ENCODE results near the gene TRIM14.
"Not testable (repeated sequence)": the region's sequence is repeated elsewhere in the genome, so short reads cannot be mapped to it uniquely, and the experiment has no call there.

TRIM14 gene

DNA sequence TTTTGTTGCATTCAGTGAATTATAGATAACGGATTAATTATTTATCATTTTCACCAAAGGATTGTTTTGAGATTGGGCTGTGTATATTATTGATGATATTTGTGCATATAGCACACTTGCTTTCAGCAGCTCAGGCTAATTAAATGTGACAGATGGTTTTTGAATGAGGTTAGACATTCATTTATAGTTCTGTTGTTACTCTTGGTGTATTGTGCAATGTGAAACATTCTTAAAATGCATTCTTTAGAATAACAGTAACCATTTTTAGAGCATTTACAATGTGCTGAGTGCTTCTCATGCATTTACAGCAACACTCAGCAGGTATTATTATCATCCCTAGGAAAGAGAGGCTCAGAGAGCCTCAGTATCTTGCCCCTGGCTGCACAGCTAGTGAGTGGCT is 38.7 kb downstream of the TRIM14 start:
- no peak for ATAC-seq

DNA sequence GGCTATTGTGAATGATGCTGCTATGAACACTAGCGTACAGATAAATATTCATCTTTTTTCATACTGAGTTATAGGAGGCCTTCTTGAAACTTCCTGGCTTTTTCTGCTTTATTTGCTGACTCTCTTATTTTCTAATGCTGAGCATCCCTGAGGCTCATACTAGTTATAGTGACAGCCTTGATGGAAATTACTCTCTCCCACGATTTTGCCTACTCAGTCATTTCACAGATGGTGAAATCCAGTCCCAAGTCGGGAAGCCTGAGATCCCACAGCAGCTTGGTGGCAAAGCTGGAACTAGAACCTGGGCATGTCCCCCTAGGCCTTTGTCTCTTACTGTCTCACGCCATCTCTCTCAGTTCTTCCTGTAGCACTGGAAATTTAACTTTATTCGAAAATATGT is 40.1 kb downstream of the TRIM14 start:
- no peak for ATAC-seq

DNA sequence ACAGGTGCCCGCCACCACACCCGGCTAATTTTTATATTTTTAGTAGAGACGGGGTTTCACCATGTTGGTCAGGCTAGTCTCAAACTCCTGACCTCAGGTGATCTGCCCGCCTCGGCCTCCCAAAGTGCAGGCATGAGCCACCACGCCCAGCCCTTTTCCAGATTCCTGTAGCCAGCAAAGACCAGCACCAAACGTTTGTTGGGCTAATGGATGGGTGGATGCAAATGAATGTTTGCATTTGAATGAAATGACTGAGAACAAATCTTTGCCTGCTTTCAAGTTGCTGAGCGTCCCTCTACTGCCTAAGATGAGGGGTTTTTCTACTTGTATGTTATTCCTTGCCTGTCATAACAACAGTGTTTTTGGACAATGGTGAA is 42.5 kb downstream of the TRIM14 start:
- not testable (repeated sequence) for ATAC-seq

DNA sequence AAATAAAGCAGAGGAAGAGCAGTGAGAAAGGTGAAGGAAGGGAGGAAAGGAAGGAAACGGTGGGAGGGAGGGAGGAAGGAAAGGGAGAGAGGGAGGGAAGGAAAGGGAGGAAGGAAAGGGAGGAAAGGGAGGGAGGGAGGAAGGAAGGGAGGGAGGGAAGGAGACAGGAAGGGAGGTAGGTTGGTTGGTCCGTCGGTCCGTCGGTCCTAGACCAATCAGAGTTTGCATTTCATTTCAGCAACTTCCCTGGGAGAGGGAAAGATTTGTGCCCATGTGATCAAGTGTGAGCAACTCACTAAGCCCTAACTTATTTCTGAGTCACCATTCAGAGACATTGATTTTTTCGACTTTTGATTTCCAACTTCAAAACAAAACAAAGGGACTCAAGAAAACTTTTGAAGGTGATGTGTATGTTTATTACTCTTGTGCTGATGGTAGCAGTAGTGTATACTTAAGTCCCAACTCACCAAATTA is 43.7 kb downstream of the TRIM14 start:
- peak; percentile 73 to 77 for ATAC-seq

DNA sequence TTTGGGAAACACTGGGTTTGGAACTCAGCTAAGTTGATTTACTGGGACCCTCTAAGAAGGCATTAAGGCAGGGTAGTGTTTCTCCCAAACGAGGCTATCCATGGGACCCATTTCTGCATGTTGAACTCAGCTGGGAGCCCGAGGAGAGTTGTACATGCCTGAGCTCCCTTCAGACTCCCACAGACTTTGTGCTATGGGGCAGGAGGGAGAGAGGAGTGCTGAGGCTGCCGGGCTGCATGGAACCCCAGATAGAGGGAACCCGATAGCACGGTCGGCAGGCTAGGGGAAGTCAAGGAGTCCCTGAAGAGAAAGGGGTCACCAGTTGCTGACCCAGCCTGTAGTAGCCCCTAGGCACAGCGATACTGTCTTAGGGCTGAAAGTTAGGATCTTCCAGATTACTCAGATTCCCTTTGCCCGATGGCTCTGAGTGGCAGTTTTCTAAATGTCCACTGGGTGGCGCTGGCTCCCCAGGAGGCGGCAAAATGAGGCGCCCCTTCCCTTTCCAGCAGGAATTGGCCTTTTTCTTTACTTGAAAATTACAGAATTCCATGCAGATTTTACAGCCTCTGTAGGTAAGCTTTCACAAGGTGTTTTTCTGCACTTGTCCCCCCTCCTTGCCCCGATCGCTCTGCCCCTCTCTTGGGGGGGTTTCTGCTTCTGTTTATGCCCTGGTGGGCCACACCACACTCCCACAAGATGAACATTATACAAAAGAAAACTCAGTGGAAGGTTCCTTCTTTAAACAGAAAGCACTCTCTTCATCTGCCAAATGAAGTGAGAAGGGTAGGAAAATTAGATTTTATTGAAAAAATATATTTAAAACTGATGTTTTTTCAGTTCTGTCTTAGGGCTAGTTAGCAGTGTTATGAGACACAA is 44.7 kb downstream of the TRIM14 start:
- no peak for ATAC-seq

DNA sequence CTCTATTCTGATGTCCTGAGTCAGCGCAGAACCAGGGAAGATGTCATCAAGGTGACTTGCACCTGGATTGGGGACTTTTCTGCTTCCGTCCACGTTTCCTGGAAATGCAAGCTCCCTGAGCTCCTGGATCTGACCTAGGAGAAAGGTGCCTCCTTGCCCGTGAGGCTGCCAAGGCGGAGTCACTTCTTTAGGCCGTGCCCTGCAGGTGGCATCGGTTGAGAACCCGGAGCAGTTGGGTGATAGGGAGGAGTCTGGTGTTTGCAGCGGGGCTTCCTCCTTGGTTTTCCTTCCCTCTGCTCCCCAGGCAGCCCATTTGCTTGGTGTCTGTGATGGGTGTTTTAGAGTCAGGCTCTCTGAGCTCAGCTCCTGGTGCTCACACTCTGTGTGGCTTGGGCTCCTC is 47.3 kb downstream of the TRIM14 start:
- ATAC-seq = no peak

DNA sequence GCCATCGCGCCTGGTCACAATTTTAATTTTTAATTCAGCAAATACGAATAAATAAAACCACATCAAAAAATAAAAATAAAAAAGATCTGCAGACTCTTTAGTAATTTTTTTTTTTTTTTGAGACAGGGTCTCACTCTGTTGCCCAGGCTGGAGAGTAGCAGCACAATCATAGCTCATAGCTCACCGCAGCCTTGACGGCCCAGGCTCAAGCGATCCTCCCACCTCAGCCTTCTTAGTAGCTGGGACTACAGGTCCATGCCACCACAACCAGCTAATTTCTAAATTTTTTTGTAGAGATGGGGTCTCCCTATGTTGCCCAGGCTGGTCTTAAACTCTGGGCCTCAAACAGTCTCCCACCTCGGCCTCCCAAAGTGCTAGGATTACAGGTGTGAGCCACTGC is 48.3 kb downstream of the TRIM14 start:
- no peak for ATAC-seq

DNA sequence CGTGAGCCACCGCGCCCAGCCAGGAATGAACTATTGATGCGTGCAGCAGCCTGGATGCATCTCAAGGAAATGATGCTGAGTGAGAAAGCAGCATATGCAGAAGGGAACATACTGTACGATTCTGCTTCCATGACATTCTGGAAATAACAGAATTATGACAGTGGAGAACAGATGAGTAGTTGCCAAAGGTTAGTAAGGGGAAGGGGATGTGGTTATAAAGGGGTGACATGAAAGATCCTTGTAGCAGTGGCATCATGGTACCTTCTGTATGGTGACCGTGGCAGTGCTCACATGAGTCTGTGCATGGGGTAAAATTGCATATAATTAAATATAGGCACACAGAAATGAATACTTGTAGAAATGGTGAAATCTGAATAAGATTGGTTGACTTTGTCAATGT is 49.5 kb downstream of the TRIM14 start:
- ATAC-seq = no peak

DNA sequence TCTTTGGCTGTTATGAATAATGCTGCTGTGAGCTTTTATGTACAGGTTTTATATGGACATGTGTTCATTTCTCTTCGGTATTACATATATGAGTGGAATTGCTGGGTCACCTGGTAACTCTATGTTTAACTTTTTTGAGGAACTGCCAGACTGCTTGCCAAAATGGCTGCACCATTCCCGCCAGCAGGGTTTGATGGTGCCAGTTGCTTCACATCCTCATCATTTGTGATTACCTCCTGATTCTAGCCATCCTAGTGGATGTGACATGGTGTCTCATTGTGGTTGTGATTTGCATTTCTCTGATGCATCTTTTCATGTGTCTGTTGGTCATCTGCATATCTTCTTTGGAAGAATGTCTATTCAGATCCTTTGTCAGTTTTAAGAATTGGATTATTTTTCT is 51.8 kb downstream of the TRIM14 start:
- ATAC-seq = no peak

DNA sequence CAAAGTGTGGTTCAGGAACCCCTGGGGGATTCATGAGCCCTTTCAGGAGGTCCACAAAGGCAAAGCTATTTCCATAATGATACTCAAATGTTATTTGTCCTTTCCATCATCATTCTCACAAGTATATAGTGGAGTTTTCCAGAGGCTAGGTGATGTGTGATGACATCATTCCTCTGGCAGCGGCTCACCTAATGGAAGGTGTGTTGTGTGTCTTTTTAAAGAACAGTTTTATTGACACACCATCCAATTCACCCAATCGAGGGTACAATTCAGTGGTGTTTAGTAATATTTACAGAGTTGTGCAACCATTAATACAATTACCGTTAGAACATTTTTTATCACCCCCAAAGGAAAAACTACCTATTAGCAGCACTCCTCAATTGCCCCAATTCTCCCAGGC is 52.8 kb downstream of the TRIM14 start:
- ATAC-seq = no peak

DNA sequence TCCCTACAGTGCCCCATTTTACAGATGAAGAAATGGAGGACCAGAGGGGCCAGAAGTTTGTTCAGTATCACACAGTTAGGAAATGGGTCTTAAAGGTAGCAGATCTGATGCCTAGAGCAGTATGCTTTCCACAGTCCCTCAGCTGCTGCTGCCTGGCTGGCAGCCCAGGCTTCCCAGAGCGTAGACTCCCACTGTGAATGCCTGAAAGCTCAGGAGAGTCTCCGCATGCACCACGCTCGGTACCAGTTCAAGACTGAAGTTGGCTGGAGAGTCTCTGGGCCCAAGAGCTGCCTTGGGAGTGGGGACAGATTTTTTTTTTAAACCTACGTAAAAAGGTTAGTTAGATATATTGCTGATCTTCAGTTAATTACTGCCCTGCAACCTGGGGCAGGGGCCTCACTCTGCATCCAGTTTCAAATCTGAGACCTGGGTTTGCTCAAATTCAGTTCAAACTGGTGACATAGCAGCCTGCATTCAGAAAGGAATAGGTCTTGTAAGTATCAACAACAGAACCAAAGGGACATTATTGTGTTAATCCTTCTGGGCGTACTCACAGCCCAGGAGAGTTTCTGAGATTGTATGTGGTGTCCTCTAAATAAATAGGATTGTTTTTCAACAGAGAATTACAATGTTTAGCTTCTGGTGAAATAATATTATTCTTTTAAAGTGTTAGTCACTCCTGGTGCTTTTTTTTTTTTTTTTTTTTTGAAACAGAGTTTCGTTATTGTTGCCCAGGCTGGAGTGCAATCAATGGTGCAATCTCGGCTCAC is 54.2 kb downstream of the TRIM14 start:
- ATAC-seq = no peak

DNA sequence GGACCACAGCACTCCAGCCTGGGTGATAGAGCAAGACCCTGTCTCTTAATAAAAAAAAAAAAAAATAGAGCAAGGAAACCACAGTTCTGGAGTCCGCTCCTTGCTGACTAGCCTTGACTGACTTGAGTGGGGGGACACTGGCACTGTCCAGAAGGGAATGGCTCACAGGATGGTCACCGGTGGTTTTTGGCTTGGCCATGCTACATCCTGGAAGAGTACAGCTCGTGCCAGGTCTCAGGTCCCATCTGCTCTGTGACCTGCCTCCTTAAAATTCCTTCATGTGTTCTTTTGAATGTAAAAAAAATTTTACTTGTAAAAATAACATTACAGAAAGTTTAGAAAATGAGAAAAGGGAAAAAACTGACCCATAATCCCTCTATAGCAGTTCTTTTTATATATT is 56.9 kb downstream of the TRIM14 start:
- ATAC-seq = no peak

DNA sequence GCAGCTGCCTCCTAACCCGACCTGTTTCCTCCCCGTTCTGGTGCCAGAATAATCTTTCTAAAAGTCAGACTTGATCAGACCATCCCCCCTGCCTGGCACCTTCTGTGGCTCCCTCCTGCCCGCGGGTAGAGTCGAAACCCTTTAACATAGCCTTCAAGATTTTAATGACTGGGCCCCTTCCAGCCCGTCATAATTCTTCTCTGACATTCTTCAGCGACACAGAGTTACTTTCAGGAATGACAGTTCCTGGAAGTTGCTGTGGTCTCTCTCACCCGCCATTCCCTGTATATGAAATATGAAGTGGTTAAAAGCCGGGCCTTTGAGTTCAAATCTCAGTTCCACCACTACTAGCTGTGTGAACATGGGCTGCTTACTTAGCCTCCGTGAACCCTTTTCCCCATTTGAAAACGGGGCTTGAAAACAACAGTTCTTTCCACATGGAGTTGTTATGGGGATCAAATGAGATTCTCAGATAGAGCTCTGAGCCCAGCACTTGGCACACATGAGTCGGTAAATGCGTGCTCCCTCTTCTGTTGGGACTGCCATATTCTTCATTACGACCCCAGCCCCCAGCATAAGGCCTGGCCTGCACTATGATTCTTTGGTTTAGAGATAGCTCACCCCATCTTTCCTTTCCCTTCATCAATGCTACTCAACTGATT is 61.8 kb downstream of the TRIM14 start:
- ATAC-seq = no peak

DNA sequence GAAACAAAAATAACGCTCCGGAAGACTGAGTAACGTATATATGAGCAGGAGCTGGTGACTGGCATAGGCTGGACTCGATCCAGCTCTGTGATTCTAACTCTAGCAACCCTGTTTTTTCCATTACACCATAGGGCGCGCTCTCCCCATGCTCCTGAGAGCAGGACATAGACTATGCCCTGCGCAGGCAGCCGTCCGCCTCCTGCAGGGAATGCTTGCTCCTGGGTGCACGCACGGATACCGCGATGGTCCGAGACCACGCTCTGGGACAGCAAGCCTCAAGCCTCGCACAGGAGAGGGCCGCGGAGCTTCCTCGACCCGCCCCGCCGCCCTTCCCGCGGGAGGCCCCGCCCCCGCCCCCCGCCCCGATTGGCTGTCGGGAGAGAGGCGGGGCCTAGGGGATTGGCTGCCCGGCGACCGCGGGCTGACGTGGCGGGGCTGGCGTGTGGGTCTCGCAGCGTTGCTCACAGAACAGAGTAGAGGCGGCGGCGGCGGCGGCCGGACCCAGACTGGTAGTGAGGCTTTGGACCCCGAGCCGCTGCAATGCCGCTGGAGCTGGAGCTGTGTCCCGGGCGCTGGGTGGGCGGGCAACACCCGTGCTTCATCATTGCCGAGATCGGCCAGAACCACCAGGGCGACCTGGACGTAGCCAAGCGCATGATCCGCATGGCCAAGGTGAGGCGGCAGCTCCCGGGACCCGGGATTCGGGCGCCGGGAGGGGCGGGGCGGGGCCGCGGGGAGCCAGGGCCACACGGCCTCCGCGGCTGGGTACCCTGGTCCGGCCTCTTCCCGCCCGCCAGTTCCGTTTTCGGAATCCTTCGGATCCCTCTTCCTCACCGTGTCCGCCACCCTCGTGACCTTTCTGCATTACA is 62.5 kb downstream of the TRIM14 start, which contains the start of gene NANS:
Gene NANS, plus strand, starts transcription at position 464 of the 869 bp plus-strand sequence. Its CDS starts 77 bp downstream, at position 541.
- ATAC-seq = peak; percentile 97

DNA sequence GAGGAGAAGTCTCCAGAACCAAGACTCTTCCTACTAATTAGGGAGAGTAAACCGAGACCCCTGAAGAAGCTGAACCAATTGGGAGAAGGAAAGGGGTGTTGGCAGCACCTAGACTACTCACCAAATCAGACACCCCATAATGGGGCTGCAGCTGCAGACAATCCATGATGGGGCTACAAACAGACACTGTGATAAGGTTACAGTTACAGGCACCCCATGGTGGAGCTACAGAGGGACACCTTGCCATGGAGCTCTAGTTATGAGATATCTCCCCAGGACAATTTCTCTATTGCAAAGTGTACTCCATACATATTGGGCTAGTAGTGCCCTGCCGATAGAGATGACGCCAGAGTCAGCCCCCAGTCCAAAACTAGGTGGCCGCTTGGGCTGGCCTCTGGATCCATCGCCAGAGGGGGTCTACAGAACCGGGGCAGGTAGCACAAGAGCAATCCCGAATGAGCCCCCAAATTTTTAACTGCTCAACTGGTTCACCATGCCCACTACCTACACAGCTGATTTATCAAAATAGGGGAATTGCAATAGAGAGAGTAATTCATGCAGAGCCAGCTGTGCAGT is 64.6 kb downstream of the TRIM14 start:
- no peak for ATAC-seq

DNA sequence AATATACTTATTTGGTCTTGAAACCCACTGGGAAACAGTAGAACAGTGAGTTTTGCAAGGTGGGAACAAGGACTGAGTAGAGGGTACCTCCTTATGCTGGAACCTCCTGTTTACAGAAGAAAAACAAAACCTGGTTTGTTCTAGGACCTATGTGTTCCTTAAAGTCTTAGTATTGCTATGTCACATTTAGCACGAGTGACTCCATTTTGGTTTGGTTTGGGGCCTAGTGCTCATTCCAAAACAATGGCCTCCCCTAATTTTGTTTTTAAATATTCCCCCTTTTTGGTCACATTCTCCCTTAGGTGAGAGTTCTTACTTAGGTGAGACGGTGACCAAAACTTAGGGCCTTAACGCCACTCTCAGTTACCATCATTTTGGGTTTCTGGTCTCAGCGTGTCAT is 68.7 kb downstream of the TRIM14 start:
- no peak for ATAC-seq

DNA sequence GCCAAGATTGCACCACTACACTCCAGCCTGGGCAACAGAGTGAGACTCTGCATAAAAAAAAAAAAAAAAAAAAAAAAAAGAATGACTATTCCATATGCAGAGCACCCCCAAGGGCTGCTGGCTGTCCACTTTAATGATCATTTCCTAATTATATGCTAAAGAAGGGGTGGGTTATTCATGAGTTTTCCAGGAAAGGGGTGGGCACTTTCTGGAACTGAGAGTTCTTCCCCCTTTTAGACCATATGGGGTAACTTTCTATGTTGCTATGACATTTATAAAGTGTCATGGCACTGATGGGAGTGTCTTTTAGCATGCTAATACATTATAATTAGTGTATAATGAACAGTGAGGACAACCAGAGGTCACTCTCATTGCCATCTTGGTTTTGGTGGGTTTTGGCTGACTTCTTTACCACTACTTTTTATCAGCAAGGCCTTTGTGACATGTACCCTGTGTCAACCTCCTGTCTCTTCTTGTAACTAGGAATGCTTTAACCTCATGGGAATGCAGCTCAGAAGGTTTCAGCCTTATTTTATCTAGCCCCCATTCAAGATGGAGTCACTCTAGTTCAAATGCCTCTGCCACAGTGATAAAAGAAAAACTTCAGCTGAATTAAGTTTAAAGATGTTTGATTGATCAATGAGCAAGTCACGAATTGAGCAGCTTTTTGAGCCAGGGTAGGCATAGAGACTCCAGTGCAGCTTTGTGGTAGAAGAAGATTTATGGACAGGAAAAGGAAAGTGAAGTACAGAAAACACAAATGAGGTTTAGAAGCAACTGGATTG is 69.5 kb downstream of the TRIM14 start:
- no peak for ATAC-seq

DNA sequence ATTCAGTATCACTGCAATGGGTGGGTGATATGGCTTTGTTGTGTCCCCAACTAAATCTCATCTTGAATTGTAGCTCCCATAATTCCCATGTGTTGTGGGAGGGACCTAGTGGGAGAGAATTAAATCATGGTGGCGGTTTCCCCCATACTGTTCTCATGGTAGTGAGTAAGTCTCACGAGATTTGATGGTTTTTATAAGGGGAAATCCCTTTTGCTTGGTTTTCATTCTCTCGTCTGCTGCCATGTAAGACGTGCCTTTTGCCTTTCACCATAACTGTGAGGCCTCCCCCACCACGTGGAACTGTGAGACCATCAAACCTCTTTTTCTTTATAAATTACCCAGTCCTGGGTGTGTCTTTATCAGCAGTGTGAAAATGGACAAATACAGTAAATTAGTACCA is 72.0 kb downstream of the TRIM14 start:
- ATAC-seq = no peak

DNA sequence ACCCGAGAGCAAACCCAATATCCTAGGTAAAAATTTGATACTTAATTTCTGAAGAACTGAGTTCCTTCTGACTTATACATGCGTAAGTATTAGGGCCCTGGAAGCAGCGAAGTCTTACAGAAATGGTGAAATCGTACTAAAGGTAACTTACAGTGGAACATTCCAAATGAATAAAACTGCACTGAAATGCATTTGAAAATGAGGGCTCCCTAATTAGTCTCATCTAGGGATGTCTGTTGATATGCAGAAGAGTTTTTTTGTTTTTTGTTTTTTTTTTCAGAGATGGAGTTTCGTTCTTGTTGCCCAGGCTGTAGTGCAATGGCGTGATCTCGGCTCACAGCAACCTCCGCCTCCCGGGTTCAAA is 72.9 kb downstream of the TRIM14 start:
- no peak for ATAC-seq

DNA sequence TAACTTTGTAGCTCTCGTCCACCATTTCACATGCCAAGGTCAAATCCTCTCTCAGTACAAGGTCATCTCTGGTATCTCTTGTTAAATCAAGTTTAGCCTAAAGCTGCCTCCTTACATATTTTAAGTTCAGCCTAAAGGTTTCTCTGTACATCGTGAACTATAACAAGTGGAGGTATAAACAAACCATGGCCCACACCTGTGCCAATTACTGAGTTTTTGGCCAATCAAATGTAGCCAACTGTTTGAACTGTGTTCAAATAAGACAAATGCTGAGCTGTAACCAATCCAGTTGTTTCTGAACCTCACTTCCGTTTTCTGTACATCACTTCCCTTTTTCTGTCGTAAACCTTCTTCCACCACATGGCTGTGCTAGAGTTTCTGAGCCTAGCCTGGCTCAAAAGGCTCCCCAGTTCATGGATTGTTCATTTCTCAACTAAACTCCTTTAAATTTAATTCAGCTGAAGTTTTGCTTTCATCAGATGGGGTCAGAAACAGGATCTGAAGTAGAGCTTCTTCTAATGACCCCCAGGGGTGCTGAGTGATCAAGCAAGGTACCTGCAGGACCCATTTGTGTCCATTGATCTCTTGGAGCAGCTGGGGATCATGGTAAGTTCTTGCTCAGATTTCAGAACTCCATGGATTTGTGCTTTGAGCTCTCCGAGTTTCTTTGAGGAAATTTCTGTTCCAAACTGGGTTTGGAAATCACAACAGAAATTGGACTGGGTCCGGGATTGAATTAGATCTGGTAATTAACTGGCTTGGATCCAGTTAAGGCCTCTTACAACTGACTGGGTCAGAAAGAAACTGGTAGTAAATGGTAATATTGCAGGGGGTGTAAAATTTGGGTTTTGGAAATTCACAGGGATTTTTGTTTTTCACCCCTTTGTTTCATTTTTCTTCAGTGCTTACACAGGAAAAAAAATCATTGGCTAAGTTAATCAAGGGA is 73.5 kb downstream of the TRIM14 start:
- peak; percentile 93 to 96 for ATAC-seq
